ENCODE measurements around the gene CCDC110. TPM values are rescaled to one million over a fixed set of nuclear protein-coding genes. Genes with fewer than 3 reads are reported as not detected.

The CCDC110 gene
- total RNA-seq, 2 donors from 2014 or later, result 2.0 to 2.1 TPM

- DNase-seq, result no peak
- no peak for ATAC-seq
- intact Hi-C loops (cut with DNase I, micrococcal nuclease), result no loop called here
These were observed 8.6 kb upstream of the CCDC110 start for GRCh38 chr4:185480016-185480732.

GRCh38 chr4:185479507-185479971 lies 8.0 kb upstream of the CCDC110 start:
- ATAC-seq (no peak), DNase-seq (no peak)
- intact Hi-C loops (cut with DNase I, micrococcal nuclease), result loop anchor here in 1 of 2 donors (5.0 kb wide), 1 partner anchor 113 kb away; no protein-coding TSS in a partner anchor

GRCh38 chr4:185473247-185473646 lies 1.7 kb upstream of the CCDC110 start:
- DNase-seq (no peak), ATAC-seq (no peak)
- intact Hi-C loops (cut with DNase I, micrococcal nuclease), result no loop called here

- intact Hi-C loops (cut with DNase I, micrococcal nuclease), result no loop called here
- peak in 1 of 2 donors; percentile 17 for DNase-seq
- ATAC-seq, result no peak
These were observed 590 bp upstream of the CCDC110 start for GRCh38 chr4:185472103-185472542.

- intact Hi-C loops (cut with DNase I, micrococcal nuclease), result no loop called here
- ATAC-seq (peak; percentile 58), DNase-seq (peak; percentile 74 to 82)
These were observed 885 bp downstream of the CCDC110 start for GRCh38 chr4:185470501-185471195.

GRCh38 chr4:185469580-185470154 lies 1.9 kb downstream of the CCDC110 start:
- no peak for ATAC-seq
- peak in 1 of 2 donors; percentile 11 for DNase-seq
- intact Hi-C loops (cut with DNase I, micrococcal nuclease), result no loop called here

- DNase-seq (no peak), ATAC-seq (no peak)
- intact Hi-C loops (cut with DNase I, micrococcal nuclease), result no loop called here
These were observed 2.5 kb downstream of the CCDC110 start for GRCh38 chr4:185468999-185469398.

GRCh38 chr4:185467991-185468390 lies 3.5 kb downstream of the CCDC110 start:
- intact Hi-C loops (cut with DNase I, micrococcal nuclease), result no loop called here
- no peak for DNase-seq
- no peak for ATAC-seq

GRCh38 chr4:185467101-185467500 lies 4.4 kb downstream of the CCDC110 start:
- ATAC-seq (no peak), DNase-seq (no peak)
- intact Hi-C loops (cut with DNase I, micrococcal nuclease), result no loop called here

- ATAC-seq (no peak), DNase-seq (no peak)
- intact Hi-C loops (cut with DNase I, micrococcal nuclease), result no loop called here
These were observed 5.8 kb downstream of the CCDC110 start for GRCh38 chr4:185465707-185466106.

GRCh38 chr4:185464887-185465286 lies 6.6 kb downstream of the CCDC110 start:
- ATAC-seq (peak; percentile 75), DNase-seq (no peak)
- intact Hi-C loops (cut with DNase I, micrococcal nuclease), result no loop called here

GRCh38 chr4:185464183-185464582 lies 7.3 kb downstream of the CCDC110 start:
- DNase-seq, result no peak
- no peak for ATAC-seq
- intact Hi-C loops (cut with DNase I, micrococcal nuclease), result no loop called here

GRCh38 chr4:185463541-185463940 lies 8.0 kb downstream of the CCDC110 start:
- no peak for DNase-seq
- no peak for ATAC-seq
- intact Hi-C loops (cut with DNase I, micrococcal nuclease), result no loop called here

- ATAC-seq (no peak), DNase-seq (no peak)
- intact Hi-C loops (cut with DNase I, micrococcal nuclease), result no loop called here
These were observed 10.0 kb downstream of the CCDC110 start for GRCh38 chr4:185461565-185461964.

GRCh38 chr4:185457136-185457535 lies 14.4 kb downstream of the CCDC110 start:
- ATAC-seq, result no peak
- intact Hi-C loops (cut with DNase I, micrococcal nuclease), result no loop called here
- DNase-seq, result no peak

GRCh38 chr4:185456131-185456530 lies 15.4 kb downstream of the CCDC110 start:
- DNase-seq, result no peak
- intact Hi-C loops (cut with DNase I, micrococcal nuclease), result no loop called here
- ATAC-seq, result no peak

GRCh38 chr4:185445209-185445608 lies 26.3 kb downstream of the CCDC110 start:
- intact Hi-C loops (cut with DNase I, micrococcal nuclease), result no loop called here
- DNase-seq, result no peak
- no peak for ATAC-seq

GRCh38 chr4:185441479-185441878 lies 30.1 kb downstream of the CCDC110 start:
- intact Hi-C loops (cut with DNase I, micrococcal nuclease), result no loop called here
- no peak for DNase-seq

GRCh38 chr4:185437809-185438208 lies 33.7 kb downstream of the CCDC110 start:
- no peak for DNase-seq
- no peak for ATAC-seq
- intact Hi-C loops (cut with DNase I, micrococcal nuclease), result no loop called here

More at GRCh38 chr4:185441479-185441878, 30.1 kb downstream of the CCDC110 start:
- no peak for ATAC-seq

GRCh38 chr4:185435466-185435865 lies 36.1 kb downstream of the CCDC110 start:
- ATAC-seq, result no peak
- intact Hi-C loops (cut with DNase I, micrococcal nuclease), result no loop called here
- no peak for DNase-seq

Data from left colon (tissue), 2 donors.